NCI-H446 (cell line): ENCODE measurements around the gene HOXD8.

Source experiments
- DNase-seq, 2 experiments: peaks; one replicate each; lab custom pipeline; 2025; lab: John Stamatoyannopoulos, UW

HOXD8 gene

DNA sequence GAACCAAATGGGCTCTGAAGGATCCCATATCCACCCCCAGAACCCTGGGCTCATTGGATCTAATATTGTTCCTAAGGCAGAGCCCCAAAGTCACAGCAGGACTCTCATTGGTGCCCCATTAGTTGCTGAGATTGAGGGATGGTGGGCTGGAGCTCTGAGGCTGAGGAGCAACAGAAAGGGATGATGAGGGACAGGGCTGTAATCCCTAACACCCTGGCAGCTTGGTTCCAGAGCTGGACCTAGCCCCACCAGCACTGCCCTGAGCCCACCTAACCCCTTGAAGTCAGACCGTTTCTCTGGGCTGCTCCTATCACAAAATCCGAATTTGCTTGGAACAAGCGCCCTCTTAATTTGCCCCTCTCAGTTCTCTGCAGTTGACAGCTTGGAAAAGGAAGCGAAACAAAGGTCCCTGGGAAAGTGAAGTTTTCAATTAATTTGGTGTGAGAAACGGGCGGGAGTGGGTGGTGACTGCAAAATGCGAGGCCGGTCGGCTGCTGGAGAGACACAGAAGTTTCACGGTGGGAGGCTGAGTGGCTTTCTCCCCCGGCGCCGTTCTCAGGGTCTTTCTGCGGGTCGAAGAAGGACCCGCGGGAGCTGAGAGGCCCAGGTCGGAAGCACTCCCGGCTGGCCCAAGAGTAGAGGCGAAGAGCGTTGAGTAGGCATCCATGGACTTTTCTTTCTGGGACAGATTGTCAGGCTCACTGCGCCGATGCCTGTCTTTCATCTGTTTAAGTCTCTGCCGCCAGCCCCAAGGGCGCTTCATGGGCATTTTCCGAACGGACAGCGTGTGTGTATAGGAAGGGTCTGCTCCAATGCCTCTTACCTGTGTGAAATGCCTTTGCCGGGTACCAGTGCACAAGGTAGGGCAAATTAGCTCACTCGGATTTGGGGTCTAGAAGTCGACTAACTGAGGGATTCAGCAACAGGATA is 37.9 kb upstream of the HOXD8 start:
- DNase-seq: no peak

DNA sequence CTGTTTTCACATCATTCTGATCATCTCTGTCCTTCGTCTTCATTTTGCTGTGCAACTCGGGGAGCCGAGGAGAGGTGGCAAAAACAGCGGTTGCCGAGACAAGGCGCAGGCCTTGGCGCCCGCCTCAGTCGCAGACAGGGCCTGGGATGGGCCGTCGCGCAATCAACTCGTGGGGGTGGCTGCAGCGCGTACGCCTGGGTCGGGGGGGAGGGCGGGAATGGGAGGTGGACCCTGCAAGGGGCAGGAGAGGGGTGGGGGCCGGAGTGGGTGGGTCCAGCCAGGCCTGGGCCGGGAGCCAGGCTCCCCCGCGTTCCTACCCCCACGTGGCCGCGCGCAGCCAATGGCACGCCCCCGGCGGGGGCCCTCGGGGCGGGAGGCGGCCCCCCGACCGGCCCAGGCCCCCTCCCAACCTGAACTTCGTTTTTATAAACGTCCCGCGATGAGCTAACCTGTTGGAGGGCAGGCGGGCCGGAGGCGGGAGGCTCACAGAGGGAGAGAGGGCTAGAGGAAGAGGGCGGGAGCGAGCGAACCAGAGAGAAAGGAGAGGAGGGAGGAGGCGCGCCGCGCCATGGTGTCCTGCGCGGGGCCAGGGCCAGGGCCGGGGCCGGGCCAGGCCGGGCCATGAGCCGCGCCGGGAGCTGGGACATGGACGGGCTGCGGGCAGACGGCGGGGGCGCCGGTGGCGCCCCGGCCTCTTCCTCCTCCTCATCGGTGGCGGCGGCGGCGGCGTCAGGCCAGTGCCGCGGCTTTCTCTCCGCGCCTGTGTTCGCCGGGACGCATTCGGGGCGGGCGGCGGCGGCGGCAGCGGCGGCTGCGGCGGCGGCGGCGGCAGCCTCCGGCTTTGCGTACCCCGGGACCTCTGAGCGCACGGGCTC is 37.0 kb upstream of the HOXD8 start, which contains the start of gene HOXD13:
Gene HOXD13, plus strand, starts transcription at position 452 of the 875 bp plus-strand sequence. Its CDS starts 170 bp downstream, at position 622.
- no peak for DNase-seq

DNA sequence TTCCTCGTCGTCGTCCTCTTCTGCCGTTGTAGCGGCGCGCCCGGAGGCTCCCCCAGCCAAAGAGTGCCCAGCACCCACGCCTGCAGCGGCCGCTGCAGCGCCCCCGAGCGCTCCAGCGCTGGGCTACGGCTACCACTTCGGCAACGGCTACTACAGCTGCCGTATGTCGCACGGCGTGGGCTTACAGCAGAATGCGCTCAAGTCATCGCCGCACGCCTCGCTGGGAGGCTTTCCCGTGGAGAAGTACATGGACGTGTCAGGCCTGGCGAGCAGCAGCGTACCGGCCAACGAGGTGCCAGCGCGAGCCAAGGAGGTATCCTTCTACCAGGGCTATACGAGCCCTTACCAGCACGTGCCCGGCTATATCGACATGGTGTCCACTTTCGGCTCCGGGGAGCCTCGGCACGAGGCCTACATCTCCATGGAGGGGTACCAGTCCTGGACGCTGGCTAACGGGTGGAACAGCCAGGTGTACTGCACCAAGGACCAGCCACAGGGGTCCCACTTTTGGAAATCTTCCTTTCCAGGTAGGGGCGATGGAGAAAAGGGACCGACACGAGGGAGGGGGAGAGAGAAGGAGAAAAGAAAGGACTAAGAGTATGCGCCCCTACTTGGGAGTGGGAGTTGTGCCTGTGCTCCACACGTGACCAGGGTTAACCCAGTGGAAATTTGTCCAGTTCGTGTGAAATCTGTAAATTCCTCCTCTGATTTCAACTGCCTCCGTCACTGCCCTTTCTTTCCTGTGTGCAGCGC is 36.2 kb upstream of the HOXD8 start:
- DNase-seq: no peak

GRCh38 chr2:176093898-176094249 is 35.6 kb upstream of the HOXD8 start:
- no peak for DNase-seq

GRCh38 chr2:176094349-176094748 is 35.2 kb upstream of the HOXD8 start:
- no peak for DNase-seq

DNA sequence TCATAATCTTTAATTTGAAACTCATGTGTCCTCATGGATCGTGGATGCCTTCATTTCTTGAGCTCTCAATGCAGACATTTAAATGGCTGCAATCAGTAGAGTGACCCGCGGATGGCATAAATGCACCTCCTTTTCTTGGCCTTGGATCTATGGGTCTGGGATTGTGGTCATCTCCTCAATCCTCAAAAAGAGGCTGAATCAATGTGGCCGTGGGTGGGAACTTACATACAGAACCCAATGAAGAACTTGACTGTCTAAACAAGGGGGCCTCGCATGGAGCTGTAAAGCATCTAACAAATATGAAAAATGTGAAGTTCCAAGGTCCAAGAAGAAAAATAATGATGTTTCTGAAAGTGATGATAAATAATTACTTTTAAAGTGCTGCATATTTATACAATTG is 34.1 kb upstream of the HOXD8 start:
- DNase-seq: no peak

GRCh38 chr2:176096243-176096985 is 33.1 kb upstream of the HOXD8 start:
- DNase-seq: no peak

DNA sequence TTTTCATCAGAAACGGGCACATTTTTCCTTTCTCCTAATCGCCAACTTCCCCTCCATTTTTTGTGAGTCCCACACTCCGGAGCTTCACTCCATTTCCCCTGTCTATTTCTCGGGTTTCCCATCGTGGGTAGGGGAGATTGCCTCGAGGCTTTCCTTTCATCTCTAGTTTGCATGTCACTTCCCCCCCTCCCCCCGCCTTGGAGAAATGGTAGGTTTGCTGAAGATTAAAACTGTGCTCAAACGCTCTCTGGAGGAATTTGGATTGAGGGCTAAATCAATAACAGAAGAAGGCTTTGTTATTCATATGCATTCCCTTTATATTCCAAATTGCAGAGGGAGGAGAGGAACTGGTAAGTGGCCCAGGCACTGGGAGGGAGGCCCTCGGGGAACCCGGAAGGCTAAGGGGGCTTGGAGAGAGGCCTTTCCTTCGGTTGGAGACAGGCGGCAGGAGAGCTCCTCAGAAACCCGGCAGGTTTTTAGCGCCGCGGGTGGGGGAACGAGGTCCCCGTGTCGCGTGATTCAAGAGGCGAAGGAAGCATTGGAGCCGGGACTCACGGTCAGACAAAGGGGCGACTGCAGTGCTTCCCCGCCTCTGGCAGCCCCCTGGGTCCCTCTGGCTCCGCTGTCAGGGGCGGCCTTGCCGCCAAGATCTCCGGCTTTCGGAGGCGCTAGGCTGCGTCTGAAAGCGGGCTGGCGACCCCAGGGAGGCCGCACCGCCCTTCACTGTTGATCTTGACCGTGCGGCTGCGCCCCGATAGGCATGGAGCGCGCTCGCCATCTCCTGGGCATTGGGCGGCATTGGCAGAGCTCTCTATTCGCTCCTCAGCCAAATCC is 32.3 kb upstream of the HOXD8 start:
- DNase-seq: peak; percentile 58 to 81

- no peak for DNase-seq
Measured at GRCh38 chr2:176097820-176098365, 31.6 kb upstream of the HOXD8 start.

- DNase-seq: no peak
Measured at GRCh38 chr2:176098366-176099158, 30.9 kb upstream of the HOXD8 start.

DNA sequence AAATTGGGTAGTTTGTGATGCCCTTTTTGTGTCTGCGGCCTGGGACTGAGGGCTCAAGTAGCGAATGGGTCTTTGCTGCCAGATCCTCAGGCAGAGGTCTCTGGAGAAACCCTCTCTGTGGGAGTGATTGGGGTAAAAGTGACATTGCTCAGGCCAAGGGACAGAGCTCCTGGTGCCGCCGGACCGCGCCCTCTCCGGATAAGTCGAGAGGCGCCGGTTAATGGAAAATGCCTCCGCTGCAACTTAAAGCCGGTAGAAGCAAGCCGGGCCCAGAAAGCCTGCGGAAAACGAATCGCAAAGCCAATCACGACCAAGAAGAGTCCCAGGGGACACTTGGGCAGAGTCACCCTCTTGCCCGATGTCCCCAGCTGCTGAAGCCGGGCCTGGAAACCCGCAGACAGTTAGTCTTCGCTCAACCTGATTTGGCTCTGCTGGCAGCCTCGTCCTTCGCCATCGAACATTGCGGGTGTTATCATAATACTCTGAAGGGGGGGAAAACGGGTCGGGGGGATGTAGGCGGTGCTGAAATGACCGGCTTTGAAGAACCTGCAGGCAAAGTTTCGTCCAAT is 30.3 kb upstream of the HOXD8 start:
- no peak for DNase-seq

GRCh38 chr2:176099728-176100546 is 29.6 kb upstream of the HOXD8 start, which contains the start of gene HOXD12:
TSS of gene HOXD12 (plus strand) at chr2:176099795. CDS start at chr2:176099802, 7 bp downstream.
- DNase-seq: no peak

DNA sequence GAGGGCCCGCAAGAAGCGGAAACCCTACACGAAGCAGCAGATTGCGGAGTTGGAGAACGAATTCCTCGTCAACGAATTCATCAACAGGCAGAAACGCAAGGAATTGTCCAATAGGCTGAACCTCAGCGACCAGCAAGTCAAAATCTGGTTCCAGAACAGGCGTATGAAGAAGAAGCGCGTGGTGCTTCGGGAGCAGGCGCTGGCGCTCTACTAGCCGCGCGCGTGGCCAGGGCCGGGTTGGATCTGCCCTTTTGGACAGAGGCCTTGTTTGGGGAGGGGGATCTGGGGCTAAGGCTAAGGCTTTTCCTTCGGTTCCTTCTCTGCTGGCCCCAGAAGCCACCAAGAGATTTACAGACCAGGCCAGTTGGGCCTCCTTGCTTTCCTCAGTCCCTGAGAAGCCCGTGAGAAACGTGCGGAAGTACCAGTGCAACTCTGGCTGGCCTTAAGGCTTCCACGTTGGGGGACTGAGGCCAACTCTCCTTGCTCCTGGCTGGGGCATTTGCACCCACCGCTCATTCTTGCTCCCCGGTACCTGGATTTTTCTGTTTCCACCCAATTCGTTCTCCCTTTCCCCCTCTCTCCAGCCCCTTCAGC is 28.9 kb upstream of the HOXD8 start:
- DNase-seq: no peak

DNA sequence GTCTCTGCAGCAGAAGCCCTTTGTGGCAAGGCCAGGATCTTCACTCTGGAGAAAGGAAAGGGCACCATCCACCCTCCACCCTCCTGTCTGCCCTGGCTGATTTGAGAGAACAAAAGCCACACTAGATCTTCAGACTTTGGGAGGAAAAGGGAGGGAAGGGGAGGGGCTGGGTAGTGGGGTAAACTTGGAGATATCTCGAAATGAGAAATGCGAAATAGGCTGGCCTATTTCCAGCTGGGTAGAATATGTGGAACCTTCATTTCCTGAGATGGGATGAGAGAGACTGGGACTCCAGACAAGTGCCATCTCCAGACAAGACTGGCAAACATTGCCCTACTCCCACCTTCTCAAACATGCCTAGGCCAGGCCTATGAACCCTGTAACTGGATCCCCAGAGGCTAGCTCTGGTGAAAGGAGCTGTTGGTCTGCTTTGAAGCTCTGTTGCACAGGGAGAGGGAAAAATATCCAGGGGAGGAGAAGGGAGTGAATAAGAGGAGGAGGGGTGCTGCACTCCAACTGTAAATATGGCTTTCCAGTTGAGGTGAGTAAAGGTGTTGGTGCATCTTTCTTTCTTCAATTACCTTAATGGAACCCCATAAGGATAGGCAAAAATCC is 28.2 kb upstream of the HOXD8 start:
- DNase-seq: no peak

DNA sequence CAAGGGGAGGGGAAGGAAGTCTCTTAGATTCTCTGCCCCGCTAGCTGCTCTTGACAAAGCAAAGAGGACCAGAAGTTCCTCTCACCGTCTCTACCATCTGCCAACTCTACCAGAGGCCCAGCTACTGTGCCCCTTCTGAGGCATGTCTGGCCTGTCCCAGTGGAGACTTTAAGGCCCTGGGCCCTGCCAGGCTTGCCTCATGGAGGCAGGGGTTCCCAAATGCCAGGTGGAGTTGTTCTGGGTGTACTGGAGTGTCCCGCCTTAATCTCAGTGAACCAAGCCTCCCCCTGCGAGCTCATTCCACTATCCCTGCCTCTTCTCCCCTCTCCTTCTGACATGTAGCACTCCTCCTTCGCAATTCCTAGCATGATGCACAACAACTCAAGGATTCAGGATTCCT is 27.7 kb upstream of the HOXD8 start:
- DNase-seq: no peak

- DNase-seq: no peak
Measured at GRCh38 chr2:176102309-176102866, 27.1 kb upstream of the HOXD8 start.

GRCh38 chr2:176103194-176103593 is 26.3 kb upstream of the HOXD8 start:
- no peak for DNase-seq
